Parathyroid adenoma (tissue), 2 donors: ENCODE data around the gene ASB13.

Experiments used
- H2AFZ ChIP-seq: fragments of 300-600 bp; sonication (generic); one replicate; pipeline ENCODE4 v1.7.0; 2017; ENCODE audit warnings: antibody characterized with exemption, mild to moderate bottlenecking
- H3K27ac ChIP-seq: fragments of 300-600 bp; sonication (generic); one replicate; pipeline ENCODE4 v1.7.0; 2017
- H3K27me3 ChIP-seq: fragments of 300-600 bp; sonication (generic); one replicate; pipeline ENCODE4 v1.7.0; 2017; ENCODE audit warnings: low read length; ENCODE audit not compliant: control insufficient read depth, insufficient read depth
- H3K36me3 ChIP-seq: fragments of 300-600 bp; sonication (generic); one replicate; pipeline ENCODE4 v1.7.0; 2017; ENCODE audit warnings: low read length; ENCODE audit not compliant: control insufficient read depth, insufficient read depth
- H3K4me1 ChIP-seq: fragments of 300-600 bp; sonication (generic); one replicate; pipeline ENCODE4 v1.7.0; 2017; ENCODE audit warnings: control low read depth
- H3K4me2 ChIP-seq: fragments of 300-600 bp; sonication (generic); one replicate; pipeline ENCODE4 v1.7.0; 2017; ENCODE audit warnings: low read length
- H3K4me3 ChIP-seq: fragments of 300-600 bp; sonication (generic); one replicate; pipeline ENCODE4 v1.7.0; 2017; ENCODE audit warnings: low read depth, low read length
- H3K79me2 ChIP-seq: fragments of 300-600 bp; sonication (generic); one replicate; pipeline ENCODE4 v1.7.0; 2017; ENCODE audit warnings: control low read depth
- H3K9ac ChIP-seq: fragments of 300-600 bp; sonication (generic); one replicate; pipeline ENCODE4 v1.7.0; 2017; ENCODE audit warnings: mild to moderate bottlenecking
- H3K9me3 ChIP-seq: fragments of 300-600 bp; sonication (generic); one replicate; pipeline ENCODE4 v1.7.0; 2017; ENCODE audit warnings: low read length; ENCODE audit not compliant: control insufficient read depth
- CTCF ChIP-seq: fragments of 300-600 bp; sonication (generic); IDR thresholded peaks from one replicate; pipeline ENCODE4 v1.7.0; 2017; ENCODE audit warnings: antibody characterized with exemption, mild to moderate bottlenecking
- donor health status: primary hyperparathyroidism.

Gene ASB13

GRCh38 chr10:5611899-5612680, 54.3 kb downstream of the ASB13 start:
- Histone ChIP-seq H3K27me3 (no peaks in the 10 kb centered on the region), H3K79me2 (no peaks in the 10 kb centered on the region), H3K9ac (no peak overlapping the region), H3K27ac (no peak overlapping the region), H3K4me2 (no peak overlapping the region), H2AFZ (no peak overlapping the region), H3K9me3 (no peaks in the 10 kb centered on the region), H3K4me1 (no peaks in the 10 kb centered on the region), H3K36me3 (no peaks in the 10 kb centered on the region), H3K4me3 (no peak overlapping the region)
- no peak for TF ChIP-seq CTCF

GRCh38 chr10:5609952-5610616, 56.3 kb downstream of the ASB13 start:
- no peak for TF ChIP-seq CTCF
- H3K36me3 ChIP-seq = no peaks in the 10 kb centered on the region
- no peak overlapping the region for H3K4me2 ChIP-seq
- no peaks in the 10 kb centered on the region for H3K27me3 ChIP-seq
- no peak overlapping the region for H3K27ac ChIP-seq
- no peak overlapping the region for H2AFZ ChIP-seq
- no peaks in the 10 kb centered on the region for H3K9me3 ChIP-seq
- H3K9ac ChIP-seq = no peak overlapping the region
- H3K4me3 ChIP-seq = no peak overlapping the region
- no peaks in the 10 kb centered on the region for H3K4me1 ChIP-seq
- H3K79me2 ChIP-seq = no peaks in the 10 kb centered on the region

GRCh38 chr10:5608608-5609220, 57.7 kb downstream of the ASB13 start:
- TF ChIP-seq CTCF = no peak
- Histone ChIP-seq H3K9me3 (no peaks in the 10 kb centered on the region), H3K4me2 (no peak overlapping the region), H3K36me3 (no peaks in the 10 kb centered on the region), H3K4me1 (no peaks in the 10 kb centered on the region), H3K4me3 (no peak overlapping the region), H3K27me3 (no peaks in the 10 kb centered on the region), H3K27ac (no peak overlapping the region), H3K9ac (no peak overlapping the region), H2AFZ (no peak overlapping the region), H3K79me2 (no peaks in the 10 kb centered on the region)

GRCh38 chr10:5607594-5607993, 58.8 kb downstream of the ASB13 start:
- Histone ChIP-seq H3K27me3 (no peaks in the 10 kb centered on the region), H3K4me1 (no peaks in the 10 kb centered on the region), H3K36me3 (no peaks in the 10 kb centered on the region), H3K9me3 (no peaks in the 10 kb centered on the region), H3K27ac (no peak overlapping the region), H3K4me2 (no peak overlapping the region), H3K79me2 (no peaks in the 10 kb centered on the region), H3K4me3 (no peak overlapping the region), H2AFZ (no peak overlapping the region), H3K9ac (no peak overlapping the region)
- TF ChIP-seq CTCF = no peak
